GM12878 (cell line): ENCODE data around the gene RCOR1.

Experiments used
- ATF3 ChIP-seq: IDR thresholded peaks from 2 replicates; pipeline ENCODE4 v1.6.1; 2011; ENCODE audit warnings: low read depth, mild to moderate bottlenecking, low read length, moderate library complexity, borderline replicate concordance; ENCODE audit errors: extremely low read depth
- CTCF ChIP-seq, 3 experiments: IDR thresholded peaks in 2 of 3; conservative IDR thresholded peaks in 1 of 3; 2 replicates each; pipeline ENCODE4 v1.5.1; 2011; ENCODE audit warnings: low read depth in 3 of 3, low read length in 3 of 3, mild to moderate bottlenecking in 3 of 3, control low read depth in 2 of 3, moderate library complexity in 2 of 3, inconsistent platforms in 1 of 3, mixed read lengths in 1 of 3; ENCODE audit not compliant: control insufficient read depth in 2 of 3, insufficient read depth in 1 of 3; ENCODE audit errors: extremely low read depth in 1 of 3
- EZH2 ChIP-seq: IDR thresholded peaks from 2 replicates; pipeline ENCODE4 v1.6.1; 2012; ENCODE audit warnings: low read depth, mild to moderate bottlenecking, control low read depth, inconsistent platforms, low read length, borderline replicate concordance; ENCODE audit not compliant: control insufficient read depth
- POLR2A ChIP-seq: IDR thresholded peaks from 2 replicates; pipeline ENCODE4 v1.6.1; 2011; ENCODE audit warnings: low read depth, mild to moderate bottlenecking, low read length
- SUZ12 ChIP-seq: fragments of 200-600 bp; sonication (generic); IDR thresholded peaks from one replicate; pipeline ENCODE4 v1.6.1; 2018; ENCODE audit warnings: antibody characterized with exemption, mild to moderate bottlenecking; ENCODE audit not compliant: unreplicated experiment

GRCh38 chr14:102711207-102711606 lies 118.8 kb downstream of the RCOR1 start:
- TF ChIP-seq CTCF (IDR thresholded peaks at IDR 0.05 in 2 of 3, conservative IDR thresholded peaks at IDR 0.05 in 1 of 3; ENCODE audit: control insufficient read depth in 2 of 3, extremely low read depth in 1 of 3, insufficient read depth in 1 of 3, low read depth in 3 of 3, low read length in 3 of 3): no peak; a peak in 1 of 6 replicates
- no peak for TF ChIP-seq POLR2A
- no peak for TF ChIP-seq ATF3
- no peak for TF ChIP-seq EZH2
- no peak for TF ChIP-seq SUZ12
